ENCODE measurements around the gene MS4A15.

- TF ChIP-seq POLR2A (IDR thresholded peaks at IDR 0.05) (no peak), CTCF (IDR thresholded peaks at IDR 0.05) (no peak)
These were observed 17.6 kb upstream of the MS4A15 start for GRCh38 chr11:60739114-60739513.
